ENCODE results near the gene CABYR.

CABYR gene, protein sequence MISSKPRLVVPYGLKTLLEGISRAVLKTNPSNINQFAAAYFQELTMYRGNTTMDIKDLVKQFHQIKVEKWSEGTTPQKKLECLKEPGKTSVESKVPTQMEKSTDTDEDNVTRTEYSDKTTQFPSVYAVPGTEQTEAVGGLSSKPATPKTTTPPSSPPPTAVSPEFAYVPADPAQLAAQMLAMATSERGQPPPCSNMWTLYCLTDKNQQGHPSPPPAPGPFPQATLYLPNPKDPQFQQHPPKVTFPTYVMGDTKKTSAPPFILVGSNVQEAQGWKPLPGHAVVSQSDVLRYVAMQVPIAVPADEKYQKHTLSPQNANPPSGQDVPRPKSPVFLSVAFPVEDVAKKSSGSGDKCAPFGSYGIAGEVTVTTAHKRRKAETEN

DNA sequence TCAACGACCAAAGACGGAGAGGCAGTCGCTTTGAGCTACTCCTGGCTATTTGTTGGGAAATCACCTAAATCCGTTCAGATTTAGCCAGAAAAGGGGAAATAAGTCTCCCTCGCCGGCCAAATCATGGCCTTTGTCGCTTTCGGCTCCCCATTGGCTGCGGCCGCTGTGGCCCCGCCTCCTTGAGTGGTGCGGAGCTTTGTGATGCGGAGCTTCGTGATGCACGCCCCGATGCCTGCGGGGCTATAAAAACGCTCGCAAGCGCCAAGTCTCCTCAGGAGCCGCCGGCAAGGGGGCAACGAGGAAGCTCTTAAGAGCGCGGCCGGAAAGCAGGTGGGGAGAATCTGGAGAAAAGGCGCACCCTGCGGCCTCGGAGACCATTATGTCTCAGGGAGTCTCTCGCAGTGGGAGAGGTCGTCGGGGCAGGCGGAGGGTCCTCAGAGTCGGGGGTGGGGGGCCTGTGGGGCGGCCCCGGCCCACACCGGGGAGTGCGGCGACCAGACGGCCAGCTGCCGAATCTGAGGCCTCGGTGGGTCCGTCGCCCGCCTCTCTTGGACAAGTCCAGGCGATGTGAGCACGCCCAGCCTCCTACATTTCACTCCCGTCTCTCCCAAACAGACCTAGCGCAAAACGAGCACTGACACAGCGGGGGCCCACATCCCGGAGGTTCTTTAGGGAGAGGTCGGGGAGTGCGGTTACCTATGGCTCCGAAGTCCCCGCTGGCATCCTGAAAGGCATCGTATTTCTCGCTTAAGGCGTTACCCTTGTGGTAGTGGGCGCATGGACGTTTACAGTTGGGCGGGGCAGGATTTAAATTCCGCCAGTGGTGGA is at the start of gene CABYR:
Gene CABYR, plus strand, starts transcription at position 274 of the 828 bp plus-strand sequence. CDS start 4,053 bp downstream, outside the sequence.
- DNase-seq = peak; percentile 33
- in situ Hi-C loops (cut with MboI; ENCODE audit: low pct_unique_long_range_greater_than_20kb, low sequenced_read_pairs) = no loop called here

DNA sequence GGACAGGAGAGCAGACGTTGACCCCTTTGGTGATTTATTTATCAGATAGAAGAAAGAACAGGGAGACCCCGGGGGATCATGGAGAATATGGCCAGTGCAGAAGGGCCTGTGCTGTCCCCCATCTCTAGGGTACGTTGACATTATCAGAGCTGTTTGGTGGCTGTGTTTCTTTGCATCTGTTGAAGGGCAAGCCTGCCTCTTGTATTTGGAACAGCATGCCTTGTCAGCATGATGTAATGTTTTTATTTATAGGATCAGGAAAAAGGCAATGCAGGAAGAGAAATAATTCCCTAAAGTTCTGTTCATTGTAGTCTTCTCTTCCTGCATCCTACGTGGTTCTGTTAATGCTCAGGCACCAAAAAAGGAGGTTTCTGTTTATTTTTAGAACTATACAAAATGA is 49.8 kb upstream of the CABYR start:
- no peak for DNase-seq
- in situ Hi-C loops (cut with MboI; ENCODE audit: low pct_unique_long_range_greater_than_20kb, low sequenced_read_pairs) = no loop called here

DNA sequence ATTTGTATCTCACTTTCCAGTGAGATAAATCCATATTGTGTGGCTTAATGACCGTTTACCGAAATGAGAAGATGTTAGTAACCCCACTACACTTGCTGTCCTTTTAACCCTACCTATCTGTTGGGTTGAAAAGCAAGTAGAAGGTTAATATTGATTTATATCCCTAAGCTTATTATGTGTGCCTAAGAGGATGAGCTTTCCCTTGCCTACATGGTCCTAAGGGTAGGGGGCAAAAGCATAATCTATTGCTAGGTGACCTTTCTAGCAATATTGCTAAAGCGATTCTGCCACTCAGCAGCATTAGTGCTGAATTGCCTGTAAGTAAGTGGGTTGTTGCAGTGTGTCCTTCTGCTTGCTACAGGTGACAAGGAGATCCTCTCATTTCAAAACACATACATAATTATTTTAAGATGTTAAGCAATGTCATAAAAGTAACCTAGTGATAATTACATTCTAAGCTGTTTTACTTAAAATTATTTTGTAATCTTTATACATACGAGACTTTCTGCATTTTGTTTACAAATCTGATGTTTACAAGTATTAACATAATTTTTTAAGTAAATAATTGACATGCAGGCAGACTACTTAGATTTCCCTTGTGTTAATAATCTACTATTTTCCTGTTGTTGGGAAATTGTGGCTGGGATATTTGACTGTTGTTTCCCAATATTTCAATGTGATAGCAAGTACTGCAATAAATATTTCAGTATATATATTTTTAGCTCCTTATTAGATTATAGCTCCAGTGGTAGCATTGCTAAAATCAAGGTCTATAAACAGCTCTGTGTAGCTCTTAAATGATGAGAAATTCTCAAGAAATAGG is 49.1 kb upstream of the CABYR start:
- in situ Hi-C loops (cut with MboI; ENCODE audit: low pct_unique_long_range_greater_than_20kb, low sequenced_read_pairs) = no loop called here
- DNase-seq = no peak

DNA sequence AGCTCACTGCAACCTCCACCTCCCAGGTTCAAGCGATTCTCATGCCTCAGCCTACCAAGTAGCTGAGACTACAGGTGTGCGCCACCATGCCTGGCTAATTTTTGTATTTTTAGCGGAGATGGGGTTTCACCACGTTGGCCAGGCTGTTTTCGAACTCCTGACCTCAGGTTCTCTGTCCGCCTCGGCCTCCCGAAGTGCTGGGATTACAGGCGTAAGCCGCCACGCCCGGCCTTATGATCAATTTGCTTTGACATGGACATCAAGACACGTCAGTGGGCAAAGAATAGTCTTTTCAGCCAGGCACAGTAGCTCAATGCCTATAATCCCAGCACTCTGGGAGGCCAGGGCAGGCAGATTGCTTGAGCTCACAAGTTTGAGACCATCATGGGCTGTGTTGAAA is 48.0 kb upstream of the CABYR start:
- in situ Hi-C loops (cut with MboI; ENCODE audit: low pct_unique_long_range_greater_than_20kb, low sequenced_read_pairs) = no loop called here
- DNase-seq = no peak

DNA sequence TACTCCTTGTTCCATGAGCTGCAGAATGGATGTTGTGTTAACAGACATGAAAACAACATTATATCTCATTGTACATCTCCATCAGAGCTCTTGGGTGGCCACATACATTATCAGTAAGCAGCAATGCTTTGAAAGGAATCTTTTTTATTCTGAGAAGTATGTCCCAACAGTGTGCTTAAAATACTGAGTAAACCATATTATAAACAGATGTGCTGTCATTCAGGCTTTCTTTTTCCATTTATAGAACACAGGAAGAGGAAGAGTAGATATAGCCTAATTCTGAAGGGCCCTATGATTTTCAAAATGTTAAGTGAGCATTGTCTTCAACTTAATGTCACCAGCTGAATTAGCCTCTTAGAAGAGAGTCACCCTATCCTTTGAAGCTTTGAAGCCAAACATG is 44.3 kb upstream of the CABYR start:
- in situ Hi-C loops (cut with MboI; ENCODE audit: low pct_unique_long_range_greater_than_20kb, low sequenced_read_pairs) = no loop called here
- peak; percentile 10 for DNase-seq

DNA sequence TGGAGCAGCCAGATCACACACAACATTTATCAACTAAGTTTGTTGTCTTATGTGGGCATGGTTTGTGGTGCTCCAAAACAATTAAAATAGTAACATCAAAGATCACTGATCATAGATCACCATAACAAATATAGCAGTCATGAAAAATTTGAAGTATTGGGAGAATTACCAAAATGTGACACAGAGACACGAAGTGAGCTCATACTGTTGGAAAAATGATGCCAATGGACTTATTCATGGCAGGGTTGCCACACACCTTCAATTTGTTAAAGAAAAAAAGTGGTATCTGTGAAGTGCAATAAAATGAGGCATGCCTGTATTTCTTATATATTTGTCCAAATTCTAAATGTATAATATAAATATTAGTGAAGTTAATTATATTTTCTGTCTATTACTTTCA is 42.9 kb upstream of the CABYR start:
- DNase-seq = no peak
- in situ Hi-C loops (cut with MboI; ENCODE audit: low pct_unique_long_range_greater_than_20kb, low sequenced_read_pairs) = no loop called here

DNA sequence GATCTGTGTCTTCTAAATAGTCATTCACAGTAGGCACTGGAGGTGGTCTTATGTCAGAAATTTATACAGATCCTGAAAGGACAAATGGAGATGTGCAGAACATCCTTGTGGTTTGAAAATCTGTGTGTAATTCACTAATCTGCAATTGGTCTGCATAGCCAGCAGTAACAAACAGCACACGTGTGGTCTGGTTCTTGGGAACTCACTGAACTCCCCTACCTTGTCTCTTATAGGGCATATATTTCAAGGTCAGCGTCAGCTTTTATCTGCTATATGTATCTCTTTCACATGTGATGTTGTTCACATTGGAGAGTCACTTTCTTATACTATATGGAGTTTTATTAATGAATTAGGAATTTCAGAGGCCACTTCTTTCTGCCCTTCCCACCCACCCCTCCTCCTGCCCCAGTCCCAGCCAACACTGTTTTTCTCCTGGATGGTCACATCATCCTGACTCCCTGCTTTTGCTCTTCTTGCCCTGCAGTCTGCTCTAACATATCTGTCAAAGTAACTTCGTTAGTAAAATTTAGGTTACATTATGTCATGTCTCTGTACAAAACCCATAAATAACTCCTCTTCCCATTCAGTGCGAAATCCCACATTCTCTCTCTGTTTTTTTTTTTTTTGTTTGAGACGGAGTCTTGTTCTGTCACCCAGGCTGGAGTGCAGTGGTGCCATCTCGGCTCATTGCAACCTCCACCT is 35.4 kb upstream of the CABYR start:
- in situ Hi-C loops (cut with MboI; ENCODE audit: low pct_unique_long_range_greater_than_20kb, low sequenced_read_pairs) = no loop called here
- no peak for DNase-seq

DNA sequence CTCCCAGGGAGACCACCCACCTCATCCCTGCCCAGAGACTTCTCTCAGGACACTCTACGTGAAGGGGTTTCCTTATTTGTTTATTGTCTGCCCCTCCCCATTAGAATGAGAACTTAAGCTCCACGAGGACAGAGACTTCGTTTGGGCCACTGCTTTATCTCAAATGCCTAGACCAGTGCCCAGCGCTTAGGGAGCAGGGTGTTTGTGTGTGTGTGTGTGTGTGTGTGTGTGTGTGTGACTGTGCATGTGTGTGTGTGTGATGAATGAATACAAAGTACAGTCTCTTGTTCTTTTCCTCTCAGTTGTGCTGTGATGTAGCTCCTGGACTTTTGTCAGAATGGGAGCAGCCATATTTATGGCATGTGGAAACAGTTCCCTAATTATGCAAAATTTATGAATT is 34.4 kb upstream of the CABYR start:
- in situ Hi-C loops (cut with MboI; ENCODE audit: low pct_unique_long_range_greater_than_20kb, low sequenced_read_pairs) = no loop called here
- no peak for DNase-seq

DNA sequence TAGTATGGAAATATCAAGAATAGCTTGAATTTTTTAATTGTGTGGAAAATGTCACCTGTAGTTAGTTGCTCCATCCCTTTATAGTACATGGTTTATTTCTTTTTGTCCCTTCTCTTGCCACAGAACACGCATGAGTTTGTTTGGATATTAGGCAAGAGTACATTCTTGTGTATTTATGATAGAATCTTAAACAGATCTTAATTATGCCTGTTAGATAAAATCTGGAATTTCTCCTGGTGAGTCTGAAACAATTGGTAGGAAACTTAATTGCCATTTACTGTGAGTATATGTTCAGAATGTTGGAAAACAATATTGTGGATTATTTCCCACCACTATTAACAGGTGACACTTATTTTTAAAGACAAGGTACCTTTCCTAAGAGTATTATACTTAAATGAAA is 30.2 kb upstream of the CABYR start:
- DNase-seq = no peak
- in situ Hi-C loops (cut with MboI; ENCODE audit: low pct_unique_long_range_greater_than_20kb, low sequenced_read_pairs) = no loop called here

DNA sequence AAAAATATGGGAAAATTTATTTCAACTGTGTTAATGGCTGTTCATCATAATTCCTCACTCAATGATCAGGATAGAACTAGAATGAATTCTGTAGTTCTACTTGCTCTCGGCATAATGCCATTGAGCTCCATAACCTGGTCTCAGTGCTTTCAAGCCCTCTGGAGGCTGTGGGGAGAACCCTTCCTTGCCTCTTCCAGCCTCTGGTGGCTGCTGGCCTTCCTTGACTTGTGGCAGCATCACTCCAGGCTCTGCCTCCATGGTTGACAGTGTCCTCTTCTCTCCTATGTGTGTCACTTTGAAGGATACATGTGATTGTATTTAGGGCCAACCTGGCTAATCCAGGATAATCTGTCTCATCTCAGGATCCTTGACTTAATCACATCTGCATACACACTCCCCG is 26.9 kb upstream of the CABYR start:
- no peak for DNase-seq
- in situ Hi-C loops (cut with MboI; ENCODE audit: low pct_unique_long_range_greater_than_20kb, low sequenced_read_pairs) = no loop called here

DNA sequence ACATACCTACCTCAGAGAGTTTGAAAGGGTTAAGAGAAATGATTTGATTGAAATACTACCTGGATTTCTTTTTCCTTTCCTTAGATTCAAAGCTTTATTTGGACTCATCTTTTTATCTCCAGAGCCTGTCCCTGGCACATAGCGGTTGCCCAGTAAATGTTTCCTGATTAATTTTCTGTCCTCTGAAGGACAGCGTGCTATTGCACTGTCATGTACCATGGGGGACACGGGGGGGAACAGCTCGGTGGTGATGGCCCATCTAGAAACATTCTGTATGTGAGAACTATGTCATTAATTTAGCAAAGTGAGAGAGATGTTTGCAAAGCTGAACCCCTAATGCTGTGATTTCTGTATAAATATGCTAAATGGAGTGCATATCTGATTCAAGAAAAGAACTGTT is 26.4 kb upstream of the CABYR start:
- in situ Hi-C loops (cut with MboI; ENCODE audit: low pct_unique_long_range_greater_than_20kb, low sequenced_read_pairs) = no loop called here
- no peak for DNase-seq

DNA sequence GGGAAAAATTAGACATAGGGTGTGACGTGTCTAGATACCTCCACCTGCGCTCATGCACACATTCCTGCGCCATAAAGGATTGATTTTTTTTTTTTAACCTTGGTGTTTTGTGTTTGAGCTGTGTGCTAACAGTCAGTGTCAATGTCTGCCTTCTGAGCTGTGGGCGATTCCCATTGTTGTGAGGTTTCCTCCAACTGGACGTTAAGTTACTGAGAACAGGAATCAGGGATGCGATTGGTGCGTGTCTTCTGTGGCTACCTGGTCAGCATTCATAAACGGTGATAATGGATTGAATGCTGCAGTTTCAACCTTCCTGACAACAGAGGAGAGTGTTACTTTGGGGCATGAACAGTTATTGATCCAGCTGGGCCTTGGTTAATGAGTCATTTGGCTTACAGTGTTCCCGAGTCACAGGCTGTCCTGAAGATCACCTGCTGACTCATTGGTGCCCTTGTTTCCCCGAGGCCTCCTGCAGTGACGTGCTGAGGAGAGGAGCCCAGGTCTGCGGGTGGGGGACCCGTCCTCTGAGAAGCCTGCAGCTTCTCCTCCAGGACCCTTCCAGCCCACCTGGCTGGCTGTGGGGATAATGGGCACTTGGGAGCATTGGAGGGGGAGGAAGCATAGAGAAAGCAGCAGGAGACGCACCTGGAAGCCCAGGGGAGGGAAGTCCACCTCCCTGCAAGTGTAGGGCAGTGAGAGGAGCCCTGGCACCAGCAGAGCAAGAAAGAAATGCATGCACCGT is 25.8 kb upstream of the CABYR start:
- in situ Hi-C loops (cut with MboI; ENCODE audit: low pct_unique_long_range_greater_than_20kb, low sequenced_read_pairs) = no loop called here

DNA sequence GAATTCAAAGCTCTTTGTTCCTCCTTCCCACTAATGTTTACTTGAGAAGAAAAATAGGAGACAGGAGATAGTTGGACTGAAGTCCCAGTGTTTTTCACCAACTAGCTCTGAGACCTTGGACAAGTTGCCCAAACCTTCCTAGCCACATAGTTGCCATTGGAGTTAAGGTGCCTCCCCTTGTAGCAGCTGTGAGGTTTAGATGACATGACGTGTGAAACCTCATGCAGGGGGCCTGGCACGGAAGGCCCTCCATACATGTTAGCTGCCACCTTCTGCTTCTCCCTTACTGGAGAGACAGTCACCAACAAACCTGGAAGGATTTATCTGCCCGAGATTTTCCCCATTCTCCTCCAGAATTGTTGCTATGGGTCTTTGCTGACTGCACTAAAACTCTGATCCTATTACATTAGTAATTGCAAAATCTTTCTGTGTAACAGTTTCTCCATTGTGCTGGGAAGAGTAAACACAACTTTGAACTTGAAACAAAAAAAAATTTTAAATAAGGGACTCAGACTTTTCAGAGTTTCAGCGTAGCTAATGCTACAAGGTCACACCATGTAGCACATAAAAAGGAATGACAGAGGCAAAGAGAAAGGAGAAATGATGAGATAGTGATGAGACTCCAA is 23.8 kb upstream of the CABYR start:
- DNase-seq = no peak
- in situ Hi-C loops (cut with MboI; ENCODE audit: low pct_unique_long_range_greater_than_20kb, low sequenced_read_pairs) = no loop called here

More for the DNA sequence above, 25.8 kb upstream of the CABYR start:
- no peak for DNase-seq

DNA sequence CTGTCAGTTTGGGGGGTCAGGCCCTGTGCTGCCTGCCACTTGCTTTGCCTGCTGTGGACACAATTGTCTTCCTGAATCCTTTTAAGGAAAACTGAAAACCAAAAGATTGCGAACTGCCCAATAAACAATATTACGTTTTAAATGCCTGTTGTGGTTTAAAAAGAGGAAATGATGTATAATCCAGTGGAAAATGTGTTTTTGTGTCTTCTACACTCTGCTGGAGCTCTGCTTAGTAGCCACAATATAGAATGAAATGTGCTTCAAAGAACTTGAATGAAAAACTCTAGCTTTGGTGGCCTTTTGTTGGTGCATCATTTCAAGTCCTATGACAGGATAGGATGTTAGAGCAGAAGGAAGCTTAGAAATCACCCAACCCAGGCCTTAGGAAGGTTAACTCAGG is 23.2 kb upstream of the CABYR start:
- peak; percentile 57 for DNase-seq
- in situ Hi-C loops (cut with MboI; ENCODE audit: low pct_unique_long_range_greater_than_20kb, low sequenced_read_pairs) = no loop called here

DNA sequence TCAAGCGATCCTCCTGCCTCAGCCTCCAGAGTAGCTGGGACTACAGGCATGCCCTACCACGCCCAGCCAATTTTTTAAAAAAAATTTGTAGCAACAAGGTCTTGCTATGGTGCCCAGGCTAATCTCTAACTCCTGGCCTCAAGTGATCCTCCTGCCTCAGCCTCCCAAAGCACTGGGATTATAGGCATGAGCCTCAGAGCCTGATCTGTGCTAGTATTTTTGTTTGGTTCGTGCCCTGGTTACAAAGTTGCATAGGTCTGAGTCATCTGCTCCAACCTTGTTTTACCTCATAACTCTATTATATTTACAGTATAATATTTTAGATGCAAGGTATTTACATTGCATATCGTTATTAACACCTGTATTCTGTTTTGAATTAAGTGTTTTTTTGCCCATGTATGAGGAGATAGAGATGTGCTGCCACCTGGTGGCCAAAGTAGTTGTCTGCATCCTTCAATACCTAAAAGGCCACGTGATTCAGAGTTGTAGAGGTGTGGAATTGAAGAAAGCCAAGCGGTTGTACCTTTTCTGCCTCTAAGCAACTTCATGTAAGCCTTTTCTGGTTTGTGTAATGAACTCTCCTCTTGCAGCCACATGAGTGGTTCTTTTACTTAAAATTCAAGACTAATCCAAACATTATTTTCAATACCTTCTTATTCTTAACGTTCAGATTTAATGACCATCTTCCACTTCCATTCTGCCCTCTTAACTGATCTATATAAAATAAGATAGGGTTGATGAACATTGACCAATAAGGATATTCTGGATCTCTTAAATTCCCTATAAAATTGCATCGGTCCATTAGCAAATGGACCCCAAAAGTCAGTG is 19.9 kb upstream of the CABYR start:
- in situ Hi-C loops (cut with MboI; ENCODE audit: low pct_unique_long_range_greater_than_20kb, low sequenced_read_pairs) = no loop called here

DNA sequence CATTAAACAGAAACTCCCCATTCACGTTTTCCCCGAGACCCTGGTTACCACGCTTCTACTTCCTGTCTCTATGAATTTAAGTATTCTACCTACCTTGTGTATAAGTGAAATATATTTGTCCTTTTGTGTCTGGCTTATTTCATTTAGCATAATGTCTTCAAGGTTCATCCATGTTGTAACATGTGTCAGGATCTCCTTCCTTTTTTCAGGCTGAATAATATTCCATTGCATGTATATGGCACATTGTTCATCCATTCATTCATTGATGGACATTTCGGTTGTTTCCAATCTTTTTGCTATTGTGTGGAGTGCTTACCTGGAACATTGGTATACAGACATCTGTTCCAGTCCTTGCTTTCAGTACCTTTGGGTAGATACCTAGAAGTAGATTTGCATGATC is 18.2 kb upstream of the CABYR start:
- in situ Hi-C loops (cut with MboI; ENCODE audit: low pct_unique_long_range_greater_than_20kb, low sequenced_read_pairs) = no loop called here
- DNase-seq = no peak

More for the DNA sequence above, 19.9 kb upstream of the CABYR start:
- DNase-seq = peak; percentile 85

DNA sequence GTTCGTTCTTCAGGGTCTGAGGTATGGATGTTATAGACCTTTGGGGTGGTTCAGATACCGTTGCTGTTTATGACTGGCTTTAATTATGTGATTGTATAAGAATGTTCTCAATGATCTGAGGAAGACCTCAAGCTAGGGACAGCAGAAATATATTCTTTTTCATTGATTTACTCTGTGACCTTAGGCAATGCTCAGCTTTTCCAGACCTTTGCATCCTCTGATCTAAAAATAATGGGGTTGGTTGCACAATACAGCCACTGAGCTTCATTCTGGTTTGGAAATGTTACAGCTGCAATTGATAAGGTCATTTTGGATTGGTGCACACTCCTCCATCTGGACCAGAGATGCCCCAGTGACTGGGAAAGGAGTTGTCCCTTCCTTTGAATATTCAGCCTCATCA is 17.2 kb upstream of the CABYR start:
- in situ Hi-C loops (cut with MboI; ENCODE audit: low pct_unique_long_range_greater_than_20kb, low sequenced_read_pairs) = no loop called here
- no peak for DNase-seq

All from KBM-7 (cell line).